Stimulated activated CD4-positive, alpha-beta T cell treated with anti-CD3 and anti-CD28 coated beads, Interleukin-1b, Interleukin-23, amount 100 ng/mL, for 24 hours (primary cell): ENCODE measurements around the gene VPS54.
"Not testable (repeated sequence)": the region's sequence is repeated elsewhere in the genome, so short reads cannot be mapped to it uniquely, and the experiment has no call there.

ENCODE experiments used
- DNase-seq, 4 experiments: peaks; one replicate each; pipeline ENCODE4 v3.0.0-alpha.2; 2020; ENCODE audit warnings: low read depth in 4 of 4, low spot score in 1 of 4

The VPS54 gene

DNA sequence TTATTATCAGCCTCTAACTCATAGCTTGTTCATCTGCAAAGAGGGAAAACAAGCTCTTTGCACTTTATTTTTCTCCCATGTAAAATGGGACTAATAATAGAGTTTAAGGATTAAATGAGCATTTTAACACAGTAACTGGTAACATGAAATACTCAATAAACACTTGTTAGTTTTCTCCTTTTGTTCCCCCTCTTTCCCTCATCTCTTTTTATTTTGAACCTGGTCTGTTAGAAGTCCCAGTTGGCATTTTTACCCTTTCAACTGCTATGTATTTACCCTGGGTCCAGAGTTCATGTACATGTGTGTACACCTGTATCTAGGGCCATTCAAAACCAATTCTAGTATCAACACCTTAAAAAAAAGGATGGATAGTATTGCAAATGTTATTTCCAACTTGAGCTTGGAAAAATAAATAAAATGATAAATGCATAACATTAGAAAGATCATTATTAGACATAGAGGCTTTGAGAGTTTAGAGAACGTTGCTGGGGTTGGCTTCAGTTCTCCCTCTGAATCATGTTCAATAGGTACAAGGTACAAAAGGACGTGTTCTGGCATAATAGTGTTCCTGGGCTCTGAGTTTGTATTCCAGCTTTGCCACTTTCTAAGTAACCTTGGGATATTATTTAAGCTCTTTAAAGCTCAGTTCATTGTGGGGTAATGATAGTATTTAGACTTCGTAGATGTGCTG, 5.2 kb upstream of the VPS54 start:
- no peak for DNase-seq

DNA sequence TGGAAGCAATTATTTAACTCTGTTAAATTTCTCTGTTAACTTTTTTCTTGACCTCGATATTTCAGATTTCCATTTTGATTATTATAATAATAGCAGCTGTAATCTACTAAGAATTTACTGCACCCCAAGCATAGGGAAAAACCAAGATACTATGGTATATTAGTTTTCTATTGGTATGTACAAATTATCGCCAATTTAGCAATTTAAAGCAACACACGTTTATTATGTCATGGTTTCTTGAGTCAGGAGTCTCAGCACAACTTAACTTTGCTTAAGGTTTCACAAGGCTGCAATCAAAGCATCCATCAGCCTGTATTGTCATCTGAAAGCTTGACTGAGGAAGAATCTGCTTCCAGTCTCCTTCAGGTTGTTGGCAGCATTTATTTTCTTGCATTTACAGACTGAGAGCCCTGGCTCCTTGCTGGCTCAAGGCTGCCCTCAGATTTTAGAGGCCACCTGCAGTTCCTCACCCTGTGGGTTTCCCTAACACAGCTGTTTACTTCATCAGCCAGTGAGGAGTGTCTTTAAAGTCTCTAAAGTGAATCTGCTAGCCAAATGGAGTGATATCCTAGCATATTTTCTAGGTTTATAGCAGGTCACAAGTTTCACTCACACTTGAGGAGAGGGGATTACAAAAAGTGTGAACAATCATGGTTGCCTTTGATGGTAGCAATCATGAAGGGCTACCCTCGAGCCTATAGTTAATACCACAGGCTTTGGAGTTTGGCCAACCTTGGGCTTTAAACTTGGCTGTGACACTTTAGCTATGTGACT, 4.4 kb upstream of the VPS54 start:
- no peak for DNase-seq

DNA sequence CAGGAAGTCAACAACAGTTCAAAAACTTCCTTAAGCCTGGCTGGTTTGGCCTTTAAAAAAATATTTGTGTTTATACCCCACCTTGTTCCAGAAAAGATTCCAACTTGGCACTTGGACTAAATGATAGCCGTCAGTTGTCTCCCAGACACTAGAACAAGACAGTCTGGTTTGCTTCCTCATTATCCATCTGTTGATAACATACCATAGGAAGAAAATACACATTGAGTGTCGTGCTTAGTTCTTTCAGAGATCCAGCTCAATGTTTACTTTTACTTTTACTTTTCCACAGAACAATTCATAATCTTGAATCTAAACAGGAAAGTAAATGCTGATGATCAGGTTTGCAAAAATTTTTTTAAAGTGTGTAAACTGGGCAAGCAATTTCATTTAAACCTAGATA, 2.4 kb upstream of the VPS54 start:
- no peak for DNase-seq

DNA sequence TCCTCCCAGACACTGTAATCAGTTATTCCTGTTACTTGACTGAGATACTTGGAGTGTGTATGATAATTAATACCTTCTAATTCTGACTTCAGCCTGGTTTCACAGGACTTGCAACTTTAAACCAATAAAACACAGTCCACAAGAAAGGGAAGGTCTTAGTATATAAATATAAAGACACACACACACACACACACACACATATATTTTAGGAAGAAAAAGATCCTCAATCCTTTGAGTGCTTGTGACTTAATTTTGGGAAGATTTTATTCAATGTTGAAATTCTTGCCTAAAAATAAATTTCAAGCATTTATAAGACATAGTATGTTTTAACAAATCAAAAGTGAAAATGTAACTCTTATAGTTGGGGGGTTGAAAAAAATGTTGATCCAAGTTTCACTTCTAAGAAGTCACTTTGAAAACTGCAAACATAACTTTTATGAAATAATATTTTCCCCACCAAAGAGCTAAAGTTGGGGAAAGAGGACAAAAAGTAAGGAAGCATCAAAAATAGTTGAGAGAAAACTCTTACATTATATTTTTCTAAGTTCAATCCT, 824 bp upstream of the VPS54 start:
- DNase-seq, result no peak

DNA sequence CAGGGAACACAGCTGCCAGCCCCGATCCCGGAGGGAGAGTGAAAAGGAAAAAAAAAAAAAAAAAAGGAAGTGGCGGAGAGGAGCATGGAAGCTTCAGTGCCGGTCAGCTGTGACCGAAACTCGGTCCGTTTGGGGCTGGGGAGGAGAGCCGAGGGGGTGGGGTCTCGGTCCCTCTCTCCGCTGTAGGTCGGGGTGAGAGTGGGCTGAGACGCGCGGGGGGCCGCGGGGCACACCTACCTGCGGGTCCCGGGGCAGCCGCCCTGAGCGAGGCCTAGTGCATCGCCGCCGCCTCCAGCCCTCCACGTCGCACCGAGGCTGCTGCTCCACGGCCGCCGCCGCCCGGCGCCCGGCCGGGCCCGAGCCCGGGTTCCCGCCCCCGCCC, 536 bp downstream of the VPS54 start:
- DNase-seq, result peak in 1 of 4 experiments; percentile 36

DNA sequence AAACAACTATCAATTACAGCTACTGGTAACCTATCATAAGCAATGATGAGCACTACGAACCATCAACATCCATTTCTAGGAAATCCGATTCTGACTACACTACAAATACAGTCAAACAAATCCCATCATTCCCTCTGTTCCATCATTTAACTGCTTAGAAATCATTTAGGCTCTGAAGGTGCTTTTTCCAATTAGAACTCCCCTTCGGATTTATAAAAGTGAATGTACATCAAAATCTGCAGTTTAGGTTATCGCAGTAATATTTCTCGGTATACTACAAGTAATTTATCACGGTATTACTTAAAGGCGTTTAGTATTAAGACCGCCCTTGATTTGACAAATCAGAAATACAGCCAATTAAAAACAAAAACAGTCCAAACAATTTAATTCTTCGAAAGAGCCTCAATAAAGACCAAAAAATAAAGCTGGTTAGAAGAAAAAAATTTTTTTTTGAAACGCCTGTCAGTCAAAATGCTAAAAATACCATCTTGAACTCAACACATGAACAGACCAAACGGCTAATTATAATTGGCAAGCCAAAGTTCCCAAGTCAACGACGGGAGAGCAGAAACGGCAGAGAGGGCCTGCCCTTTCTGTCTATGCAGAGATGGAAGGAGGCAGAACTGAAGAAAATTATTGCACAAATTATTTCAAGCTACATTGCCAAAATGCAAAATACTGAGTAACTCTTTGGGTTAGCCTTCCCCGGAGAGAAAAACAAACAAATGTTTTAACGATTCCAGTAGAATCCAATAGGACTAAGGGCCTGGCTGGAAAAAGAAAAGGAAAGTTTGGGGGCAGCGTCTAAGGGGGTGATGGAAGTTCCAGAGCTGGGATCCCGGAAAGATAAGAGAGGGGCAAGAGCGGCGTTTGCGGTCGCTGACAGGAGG, 1.2 kb downstream of the VPS54 start:
- no peak for DNase-seq

DNA sequence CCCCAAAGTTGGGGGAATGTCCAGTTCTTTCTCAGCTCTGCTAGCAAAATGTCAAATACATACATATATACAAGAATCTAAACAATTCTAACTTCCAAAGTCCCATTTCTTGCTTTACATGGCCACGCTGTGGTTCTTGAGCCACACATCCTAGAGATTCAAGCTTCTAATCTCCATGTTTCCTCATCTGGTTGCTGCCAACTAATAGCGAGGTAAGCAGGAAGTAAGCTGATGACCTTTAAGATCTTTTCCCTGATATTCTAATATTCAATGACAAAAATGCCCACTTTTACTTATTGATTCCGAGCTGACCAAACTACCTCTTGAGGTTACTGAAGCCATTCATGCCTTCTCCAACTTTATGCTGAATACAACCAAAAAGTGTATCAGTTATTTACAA, 3.3 kb downstream of the VPS54 start:
- DNase-seq, result no peak

DNA sequence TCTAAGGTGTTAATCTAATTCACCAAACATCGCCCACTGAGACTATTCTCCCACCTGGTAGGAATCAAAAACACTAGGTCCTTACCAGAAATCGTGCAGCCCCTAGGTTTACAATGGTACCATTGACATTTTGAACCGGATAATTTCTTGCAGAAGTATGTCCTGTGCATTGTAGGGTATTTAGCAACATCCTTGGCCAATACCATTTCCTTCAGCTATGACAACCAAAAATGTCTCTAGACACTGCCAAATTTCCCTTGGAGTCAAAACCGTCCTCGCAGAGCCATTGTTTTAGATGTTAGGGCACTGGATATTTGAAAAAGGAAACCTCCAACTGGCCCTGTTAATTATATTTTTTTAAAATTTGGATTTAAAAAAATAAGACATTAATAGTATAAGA, 3.8 kb downstream of the VPS54 start:
- no peak for DNase-seq

DNA sequence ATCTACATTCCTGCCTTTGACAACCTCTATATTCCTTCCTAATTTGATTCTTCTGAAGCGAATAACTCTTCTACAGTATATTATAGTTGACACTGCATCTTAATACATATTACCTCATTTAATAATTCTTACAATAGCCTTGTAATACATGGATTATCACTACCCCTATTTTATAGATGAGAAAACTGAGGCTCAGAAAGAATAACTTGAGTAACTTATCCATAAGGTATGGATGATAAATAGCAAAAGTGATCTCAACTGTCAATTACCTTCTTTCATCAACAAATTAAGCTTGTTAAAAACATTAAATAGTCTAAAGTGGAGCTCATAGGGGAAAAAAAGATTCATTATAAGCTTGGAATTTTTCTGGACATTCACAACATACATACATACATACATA, 4.6 kb downstream of the VPS54 start:
- no peak for DNase-seq

DNA sequence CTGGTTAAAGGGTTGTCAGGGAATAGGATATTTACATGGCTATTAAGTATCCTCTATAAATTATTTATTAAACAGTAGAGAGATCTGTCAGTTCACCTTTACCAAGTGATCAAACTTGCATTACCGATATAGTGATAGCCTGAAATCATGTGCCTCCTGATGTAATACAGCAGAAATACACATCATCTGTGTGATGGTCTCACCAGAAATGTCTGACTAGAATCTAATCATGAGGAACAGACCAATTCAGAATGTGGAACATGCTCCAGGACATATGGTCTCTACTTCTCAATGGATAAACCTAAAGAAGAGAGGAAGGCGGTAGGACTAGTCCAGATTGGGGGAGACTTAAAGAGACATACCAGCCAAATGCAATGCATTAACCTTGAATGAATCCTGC, 6.2 kb downstream of the VPS54 start:
- no peak for DNase-seq

DNA sequence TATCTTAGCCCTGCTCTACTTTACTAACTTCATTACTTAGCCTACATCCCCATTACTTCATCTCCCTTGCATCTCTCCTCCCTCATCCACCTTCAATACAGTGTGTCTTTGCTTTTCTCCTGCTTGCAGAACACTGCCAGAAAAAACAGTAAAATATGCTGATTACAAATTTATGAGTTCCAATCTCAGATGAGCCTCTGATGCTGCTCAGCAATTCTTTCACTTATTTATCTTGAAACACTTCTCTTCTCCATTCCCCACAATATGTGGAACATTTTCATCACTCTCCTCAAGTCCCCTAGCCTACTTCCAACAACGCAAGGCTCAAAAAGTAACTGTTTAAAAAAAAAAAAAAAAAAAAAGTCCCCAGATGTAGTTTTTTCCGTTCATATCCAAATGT, 7.1 kb downstream of the VPS54 start:
- no peak for DNase-seq

DNA sequence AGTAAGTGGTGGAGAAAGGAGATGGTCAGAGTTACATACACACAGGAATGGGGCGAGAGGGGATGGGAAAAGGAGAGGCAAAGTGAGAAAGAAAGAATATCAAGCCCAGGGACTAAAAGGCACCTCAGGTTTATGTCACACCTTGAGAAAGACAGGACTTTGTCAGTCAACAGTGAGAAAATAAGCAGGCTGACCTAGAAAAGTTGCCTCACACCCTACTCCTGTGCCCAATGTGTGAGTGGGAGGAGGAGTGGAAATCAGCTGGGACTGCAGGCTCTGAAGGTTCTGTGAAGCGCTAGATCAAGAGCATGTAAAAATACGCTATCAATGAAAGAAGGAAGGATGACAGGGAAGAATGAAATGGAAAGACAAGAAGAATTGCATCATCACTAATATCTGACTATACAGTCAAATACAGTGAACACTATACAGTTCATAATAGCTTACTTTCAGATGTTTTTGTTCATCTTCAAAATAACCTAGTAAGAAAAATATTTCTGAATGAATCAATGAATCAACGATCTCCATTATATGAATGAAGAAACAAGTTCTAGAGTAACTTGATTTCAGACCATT, 10.7 kb downstream of the VPS54 start:
- no peak for DNase-seq

DNA sequence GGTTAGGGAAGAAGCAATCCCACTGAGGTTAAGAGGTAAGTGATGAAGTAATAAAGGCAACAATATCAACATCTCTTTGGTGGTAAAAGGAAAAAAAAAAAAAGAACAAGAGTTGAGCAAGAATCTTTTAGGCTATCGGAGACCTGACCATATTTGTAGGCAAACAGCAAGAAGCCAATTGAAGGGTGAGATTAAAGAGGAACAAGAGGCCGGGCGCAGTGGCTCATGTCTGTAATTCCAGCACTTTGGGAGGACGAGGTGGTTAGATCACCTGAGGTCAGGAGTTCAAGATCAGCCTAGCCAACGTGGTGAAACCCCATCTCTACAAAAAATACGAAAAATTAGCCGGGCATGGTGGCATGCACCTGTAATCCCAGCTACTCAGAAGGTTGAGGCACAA, 11.3 kb downstream of the VPS54 start:
- no peak for DNase-seq

DNA sequence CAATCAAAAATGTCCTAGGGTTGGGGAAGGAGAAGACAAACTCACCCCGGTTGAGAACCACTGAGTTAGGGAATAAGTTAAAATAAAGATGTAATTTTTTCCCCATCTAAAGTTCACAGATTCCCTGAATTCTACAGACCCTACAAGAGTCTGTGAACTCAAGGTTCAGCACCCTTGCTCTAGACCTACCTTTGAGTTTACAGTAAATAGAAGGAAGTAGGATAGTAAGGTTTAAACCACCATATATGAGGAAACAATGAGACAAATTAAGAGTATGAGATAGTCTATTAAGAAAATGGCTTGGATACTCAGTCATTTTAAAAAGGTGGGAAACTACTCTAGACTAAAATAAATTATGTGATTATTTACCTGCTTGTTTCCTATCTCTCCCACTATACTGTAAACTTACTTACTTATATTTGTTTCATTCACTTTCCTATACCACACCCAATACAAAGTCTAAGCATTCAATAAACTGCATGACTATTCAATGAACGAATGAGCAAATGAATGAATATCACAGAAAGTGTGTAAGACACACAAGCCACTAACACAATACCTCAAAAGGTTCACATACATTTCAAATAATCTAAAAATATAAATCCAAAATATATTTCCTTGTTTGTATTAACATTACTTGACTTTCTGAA, 13.4 kb downstream of the VPS54 start:
- no peak for DNase-seq

DNA sequence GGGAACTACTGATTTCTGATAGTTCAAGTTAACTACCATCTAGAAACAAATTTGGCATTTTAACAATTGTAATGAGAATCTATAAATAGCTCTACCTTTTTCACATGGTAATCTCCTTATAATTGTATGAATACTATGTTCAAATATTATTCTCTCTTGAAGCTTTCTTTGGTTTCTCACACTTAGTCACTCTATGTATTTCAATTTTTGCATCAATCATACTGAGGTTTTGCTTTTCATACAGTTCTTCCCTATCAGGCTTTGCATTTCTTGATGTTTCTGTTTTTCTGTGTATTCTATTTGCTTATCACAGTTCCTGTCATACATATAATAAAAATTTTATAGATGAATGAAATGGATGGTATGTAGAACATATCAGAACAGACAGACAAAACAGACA, 16.0 kb downstream of the VPS54 start:
- no peak for DNase-seq

DNA sequence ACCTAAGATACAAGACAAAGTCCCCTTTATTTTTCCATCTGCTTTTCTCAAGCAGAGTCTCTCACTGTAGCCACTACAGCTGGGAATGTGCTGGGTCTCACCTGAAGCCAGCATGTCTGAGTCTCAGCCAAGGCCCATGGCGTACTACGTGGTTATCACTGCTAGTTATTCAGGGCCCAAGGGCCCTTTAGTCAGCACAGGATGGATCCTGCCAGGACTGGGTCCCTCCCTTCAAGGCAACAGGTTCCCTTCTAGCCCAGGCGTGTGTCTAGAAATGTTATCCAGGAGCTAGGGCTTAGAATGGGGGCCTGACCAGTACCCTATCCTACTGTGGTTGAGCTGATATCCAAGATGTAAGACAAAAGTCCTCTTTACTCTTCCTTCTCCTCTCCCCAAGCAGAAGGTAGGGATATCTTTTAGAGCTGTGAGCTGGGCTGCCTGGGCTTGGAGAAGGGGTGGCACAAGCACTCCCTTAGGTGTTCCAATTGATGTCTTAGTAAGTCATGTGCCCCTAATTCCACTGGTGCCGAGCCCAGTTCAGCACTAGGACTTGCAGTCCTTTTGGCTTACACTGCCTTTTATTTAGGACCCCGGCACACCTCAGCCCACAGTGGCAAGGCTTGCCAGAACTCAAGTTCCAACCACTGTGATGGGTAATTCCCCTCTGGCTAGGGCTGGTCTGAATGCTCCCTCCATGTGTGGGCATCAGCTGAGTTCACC, 17.7 kb downstream of the VPS54 start:
- DNase-seq, result no peak

DNA sequence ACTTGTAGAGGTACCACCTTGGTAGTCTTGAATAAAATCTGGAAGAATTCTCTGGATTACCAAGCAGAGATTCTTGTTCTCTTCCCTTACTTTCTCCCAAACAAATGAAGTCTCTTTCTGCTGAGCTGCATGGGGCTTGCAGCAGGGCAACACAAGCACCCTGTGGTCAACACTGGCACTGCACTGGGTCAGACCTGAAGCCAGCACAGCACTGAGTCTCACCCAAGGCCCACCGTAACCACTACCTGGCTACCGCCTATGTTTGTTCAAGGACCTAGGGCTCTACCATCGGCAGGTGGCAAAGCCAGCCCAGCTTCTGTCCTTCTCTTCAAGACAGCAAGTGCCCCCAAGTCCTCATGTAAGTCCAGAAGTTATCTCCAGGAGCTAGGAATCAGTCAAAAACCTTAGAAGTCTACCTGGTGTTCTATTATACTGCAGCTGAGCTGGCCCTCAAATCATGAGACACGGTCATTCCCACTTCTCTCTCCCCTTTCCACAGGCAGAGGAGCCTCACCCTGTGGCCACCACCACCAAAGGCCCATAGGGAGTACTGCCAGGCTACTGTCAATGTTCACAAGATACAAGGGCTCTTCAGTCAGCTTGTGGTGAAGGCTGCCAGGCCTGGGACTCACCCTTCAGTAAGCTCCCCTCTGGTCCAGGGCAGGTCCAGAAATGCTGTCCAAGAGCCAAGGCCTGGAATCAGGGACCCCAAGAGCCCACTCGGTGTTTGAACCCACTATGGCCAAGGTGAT, 18.4 kb downstream of the VPS54 start:
- no peak for DNase-seq

DNA sequence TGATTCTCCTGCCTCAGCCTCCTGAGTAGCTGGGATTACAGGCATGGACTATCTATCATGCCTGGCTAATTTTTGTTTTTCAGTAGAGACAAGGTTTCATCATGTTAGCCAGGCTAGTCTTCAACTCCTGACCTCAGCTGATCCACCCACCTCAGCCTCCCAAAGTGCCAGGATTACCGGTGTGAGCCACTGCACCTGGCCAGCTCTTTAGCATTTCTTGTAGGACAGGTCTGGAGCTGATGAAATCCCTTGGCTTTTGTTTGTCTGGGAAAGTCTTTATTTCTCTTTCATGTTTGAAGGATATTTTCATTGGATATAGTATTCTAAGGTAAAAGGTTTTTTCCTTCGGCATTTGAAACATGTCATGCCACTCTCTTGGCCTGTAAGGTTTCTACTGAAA, 20.2 kb downstream of the VPS54 start:
- DNase-seq, result no peak

DNA sequence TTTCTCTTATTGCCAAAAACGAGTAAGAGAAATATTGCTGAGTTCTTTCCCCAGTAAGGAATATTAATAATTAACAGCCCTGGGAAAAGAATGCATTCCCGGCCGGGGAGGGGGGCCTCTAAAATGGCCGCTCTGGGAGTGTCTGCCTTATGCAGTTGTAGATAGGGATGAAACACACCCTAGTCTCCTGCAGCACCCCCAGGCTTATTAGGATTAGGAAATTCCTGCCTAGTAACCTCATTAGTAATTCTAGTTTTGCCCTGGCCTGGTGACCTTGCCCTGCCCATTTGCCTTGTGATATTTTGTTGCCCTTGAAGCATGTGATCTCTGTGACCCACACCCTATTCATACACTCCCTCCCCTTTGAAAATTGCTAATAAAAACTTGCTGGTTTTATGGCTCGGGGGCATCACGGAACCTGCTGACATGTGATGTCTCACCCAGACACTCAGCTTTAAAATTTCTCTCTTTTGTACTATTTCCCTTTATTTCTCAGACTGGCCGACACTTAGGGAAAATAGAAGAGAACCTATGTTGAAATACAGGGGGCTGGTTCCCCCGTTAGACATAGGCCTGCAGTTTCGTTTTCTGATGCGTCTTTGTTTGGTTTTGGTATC, 22.5 kb downstream of the VPS54 start:
- not testable (repeated sequence) for DNase-seq
